GM19372 (cell line): ENCODE data around the gene MRPS27.
"Not testable (repeated sequence)": the region's sequence is repeated elsewhere in the genome, so short reads cannot be mapped to it uniquely, and the experiment has no call there.

Source experiments
- ATAC-seq: cut with Tn5 transposase; IDR thresholded peaks from one replicate; pipeline ENCODE4 v1.9.1; 2021; ENCODE audit warnings: mild to moderate bottlenecking, low read depth, moderate library complexity; ENCODE audit not compliant: unreplicated experiment

The MRPS27 gene

DNA sequence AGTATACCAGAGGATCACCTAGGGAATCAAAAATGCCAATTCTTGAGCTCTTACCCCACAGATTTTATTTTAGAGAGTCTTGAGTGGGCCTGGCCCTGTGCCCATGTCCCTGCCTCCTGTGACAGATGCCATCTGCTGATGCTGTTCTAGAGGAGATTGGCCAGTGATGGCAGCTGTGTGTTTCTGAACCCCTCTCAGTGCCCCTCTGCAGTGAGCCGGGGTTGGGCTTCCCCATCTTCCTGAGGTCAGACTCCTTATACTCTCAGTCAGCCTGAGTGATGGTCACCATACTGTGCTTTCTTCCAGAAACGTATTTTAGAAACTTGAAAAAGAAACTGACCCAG lies 6.2 kb upstream of the MRPS27 start:
- ATAC-seq: no peak

DNA sequence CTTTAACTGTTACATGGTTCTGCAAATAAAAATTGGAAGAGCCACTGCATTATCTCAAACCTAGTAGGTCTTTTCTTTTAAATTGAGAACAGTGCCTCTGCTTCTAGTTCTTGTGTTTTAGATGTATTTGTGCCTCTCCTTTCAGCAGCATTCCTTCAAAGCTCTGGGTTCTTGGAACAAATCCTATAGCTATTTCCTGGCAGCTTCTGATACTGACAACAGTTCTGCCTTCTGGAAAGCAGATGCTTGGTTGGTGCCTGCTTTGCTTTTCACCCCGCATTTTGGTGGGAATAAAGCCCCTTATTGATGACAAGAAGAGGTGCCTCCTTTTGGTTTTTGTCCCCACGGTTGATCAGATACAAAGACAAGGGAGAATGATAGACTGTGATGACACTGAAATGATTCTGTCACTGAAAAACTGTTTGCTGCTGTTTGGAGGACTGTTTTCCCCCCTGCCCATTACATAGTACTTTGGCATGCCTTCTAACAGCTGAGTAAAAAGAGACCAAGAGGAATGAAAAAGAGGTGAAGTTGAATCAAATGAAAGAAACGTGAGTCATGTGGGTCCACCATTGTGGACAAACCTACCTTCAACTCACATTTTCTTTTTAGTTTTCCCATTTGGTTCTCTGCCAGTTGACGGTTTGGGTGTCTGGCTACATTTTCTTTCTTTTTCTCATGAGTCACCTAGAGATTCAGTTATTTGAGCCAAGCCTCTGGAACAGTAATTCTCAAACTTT lies 5.7 kb upstream of the MRPS27 start:
- no peak for ATAC-seq

DNA sequence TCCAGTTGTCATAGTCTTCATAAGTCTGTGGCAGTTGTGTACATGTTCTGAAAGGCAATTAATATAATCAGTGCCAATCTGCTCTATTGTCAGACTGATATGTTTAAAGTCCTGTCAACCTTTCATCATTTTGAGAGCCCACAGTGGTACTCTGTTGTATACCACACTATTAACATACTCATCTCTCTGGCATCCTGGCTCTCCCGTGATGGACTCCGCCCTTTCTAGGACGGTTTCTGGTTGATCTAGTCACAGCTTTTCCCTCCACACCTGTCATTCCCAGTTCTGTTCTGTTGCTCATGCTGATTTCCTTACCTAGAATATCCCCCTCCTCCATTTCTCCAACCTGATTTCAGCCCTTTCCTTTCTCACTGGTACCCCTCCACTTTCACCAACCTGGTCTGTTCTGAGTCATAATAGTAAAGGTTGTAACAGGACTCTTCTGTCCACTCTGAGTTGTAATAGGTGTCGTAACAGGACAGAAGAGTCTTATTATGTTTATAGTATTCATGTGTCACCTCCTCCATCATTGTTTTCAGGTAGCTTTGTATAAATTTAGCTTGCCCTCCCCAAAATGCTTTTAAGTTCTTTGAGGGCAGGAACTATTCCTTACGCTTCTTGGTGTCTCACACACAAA lies 4.3 kb upstream of the MRPS27 start:
- ATAC-seq: no peak

DNA sequence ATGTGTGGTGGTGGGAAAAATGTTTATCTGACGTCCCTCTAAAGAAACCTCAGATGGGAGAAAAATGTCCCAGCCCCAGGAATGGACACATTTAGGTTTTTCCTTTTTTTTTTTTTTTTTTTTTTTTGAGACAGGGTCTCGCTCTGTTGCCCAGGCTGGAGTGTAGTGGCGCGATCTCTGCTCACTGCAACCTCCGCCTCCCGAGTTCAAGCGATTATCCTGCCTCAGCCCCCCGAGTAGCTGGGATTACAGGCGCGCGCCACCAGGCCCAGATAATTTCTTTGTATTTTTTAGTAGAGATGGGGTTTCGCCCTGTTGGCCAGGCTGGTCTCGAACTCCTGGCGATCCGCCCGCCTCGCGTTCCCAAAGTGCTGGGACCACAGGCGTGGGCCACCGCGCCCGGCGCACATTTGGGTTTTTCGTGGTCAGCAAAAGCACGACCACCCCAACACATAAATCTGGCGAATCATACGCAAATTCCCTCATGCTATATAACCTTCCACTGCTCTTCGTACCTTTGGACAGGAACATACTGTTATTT lies 535 bp downstream of the MRPS27 start:
- ATAC-seq: not testable (repeated sequence)

DNA sequence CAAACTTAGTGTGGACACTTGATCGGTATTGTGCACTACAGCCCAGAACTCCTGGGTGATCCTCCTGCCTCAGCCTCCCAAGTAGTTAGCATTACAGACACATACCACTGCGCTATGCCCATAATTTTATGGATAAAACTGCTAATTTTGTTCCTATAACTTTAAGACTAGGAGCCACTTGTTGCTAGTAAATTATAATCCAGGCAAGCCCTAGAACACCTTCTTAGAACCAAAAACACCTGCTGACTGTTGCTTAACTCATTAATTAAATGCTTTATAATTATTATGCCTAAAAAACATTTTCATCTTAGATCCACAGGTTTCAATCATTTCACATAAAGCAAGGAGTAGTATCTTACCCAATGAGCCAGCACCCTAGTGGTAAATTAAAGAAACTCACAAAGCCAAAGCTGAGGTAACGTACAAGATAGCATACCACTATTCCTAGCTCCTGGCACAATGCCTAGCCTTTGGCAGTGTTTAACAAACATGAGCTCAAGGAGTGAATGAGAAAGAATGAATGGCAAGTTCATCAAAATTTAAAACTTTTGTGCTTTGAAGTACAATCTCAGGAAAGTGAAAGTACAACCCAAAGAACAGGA lies 5.4 kb downstream of the MRPS27 start:
- no peak for ATAC-seq

DNA sequence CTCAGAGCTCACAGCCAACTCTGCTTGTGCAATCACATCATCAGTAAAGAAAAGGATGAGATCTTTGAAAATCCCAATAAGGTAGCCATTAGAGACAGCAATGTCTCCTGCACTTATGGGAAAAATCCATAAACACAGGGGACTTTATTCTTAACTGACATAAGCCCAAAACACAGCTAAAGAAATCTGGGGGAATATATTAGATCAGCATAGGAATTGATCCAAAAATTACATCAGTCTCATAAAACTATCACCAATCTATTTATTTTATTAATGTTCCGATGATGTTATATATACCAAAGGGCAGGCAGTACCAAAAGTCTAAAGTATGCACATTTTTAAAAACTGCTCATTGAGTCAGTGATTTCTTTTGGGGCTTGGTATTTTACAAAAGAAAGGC lies 6.9 kb downstream of the MRPS27 start:
- ATAC-seq: no peak

DNA sequence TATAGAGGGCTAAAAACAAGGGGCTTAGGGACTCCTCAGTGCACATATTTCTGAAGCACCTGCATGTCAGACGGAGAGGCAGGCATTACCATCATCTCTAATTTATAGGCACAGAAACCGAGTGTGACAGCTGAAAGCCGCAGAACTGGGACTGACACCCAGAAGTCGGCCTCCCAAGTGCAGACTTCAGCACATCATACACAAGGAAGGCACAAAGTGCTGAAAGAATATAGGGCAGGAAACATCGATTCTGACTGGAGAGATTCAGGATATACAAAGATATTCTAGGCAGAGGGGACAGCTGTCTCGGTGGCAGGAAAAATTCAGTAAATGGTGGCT lies 11.2 kb downstream of the MRPS27 start:
- ATAC-seq: no peak

DNA sequence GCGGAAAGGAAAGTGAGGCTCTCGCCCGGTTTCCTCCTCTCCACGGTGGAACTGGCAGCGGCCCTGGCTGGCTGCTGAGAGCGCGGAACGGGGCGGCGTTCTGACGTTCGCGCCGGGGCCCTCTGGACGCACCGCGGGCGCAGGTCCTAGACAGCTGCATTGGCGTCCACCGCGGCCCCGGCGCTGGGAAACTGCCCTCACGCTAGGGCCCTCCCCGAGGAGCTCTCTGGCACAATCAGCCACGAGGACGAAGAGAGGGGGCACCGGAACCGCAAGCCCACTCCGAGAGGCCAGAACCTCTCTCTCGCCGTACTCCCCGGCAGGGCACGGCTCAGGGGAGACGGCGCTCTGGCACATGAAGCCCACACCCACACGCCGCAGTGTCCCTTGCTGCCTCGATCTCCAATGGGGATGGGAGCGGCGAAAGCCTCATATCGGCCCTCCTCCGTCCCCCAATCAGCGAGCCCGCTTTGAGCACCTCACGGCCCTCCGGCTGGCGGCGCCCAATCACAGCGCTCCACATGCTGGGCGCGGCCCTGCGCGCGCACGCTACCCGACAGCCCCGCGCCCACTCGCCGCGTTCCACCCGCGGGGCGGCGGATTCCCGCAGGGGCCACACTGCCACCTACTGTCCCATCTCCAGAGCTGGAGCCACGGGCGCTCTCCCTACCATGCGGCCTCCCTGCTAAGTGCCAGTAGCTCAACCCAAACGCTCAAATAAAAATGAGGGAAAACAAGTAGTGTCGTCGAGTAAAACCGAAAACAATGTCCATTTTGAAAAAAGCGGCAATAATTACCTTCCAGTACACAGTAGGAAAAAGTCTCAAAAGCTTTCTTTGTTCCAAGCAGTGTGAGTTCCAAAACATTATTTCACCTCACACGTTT lies 11.8 kb downstream of the MRPS27 start:
- peak; percentile 94 for ATAC-seq

DNA sequence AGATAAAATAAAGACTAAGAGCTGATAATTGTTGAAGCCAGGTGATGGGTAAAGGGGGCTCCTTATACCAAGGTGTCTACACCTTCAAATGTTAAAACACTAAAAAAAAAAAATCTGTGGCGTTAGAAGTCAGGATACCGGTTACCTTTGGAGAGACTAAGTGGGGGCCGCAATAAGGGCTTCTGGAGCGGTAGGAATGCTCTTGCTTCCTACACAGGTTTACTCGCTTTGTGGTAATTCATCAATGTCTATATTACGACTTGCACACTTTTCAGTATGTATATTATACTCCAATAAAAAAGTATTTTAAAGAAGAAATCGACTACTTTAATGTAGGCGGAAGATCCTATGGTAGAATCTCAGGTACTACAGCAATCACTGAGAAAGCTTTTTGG lies 12.5 kb downstream of the MRPS27 start:
- no peak for ATAC-seq

DNA sequence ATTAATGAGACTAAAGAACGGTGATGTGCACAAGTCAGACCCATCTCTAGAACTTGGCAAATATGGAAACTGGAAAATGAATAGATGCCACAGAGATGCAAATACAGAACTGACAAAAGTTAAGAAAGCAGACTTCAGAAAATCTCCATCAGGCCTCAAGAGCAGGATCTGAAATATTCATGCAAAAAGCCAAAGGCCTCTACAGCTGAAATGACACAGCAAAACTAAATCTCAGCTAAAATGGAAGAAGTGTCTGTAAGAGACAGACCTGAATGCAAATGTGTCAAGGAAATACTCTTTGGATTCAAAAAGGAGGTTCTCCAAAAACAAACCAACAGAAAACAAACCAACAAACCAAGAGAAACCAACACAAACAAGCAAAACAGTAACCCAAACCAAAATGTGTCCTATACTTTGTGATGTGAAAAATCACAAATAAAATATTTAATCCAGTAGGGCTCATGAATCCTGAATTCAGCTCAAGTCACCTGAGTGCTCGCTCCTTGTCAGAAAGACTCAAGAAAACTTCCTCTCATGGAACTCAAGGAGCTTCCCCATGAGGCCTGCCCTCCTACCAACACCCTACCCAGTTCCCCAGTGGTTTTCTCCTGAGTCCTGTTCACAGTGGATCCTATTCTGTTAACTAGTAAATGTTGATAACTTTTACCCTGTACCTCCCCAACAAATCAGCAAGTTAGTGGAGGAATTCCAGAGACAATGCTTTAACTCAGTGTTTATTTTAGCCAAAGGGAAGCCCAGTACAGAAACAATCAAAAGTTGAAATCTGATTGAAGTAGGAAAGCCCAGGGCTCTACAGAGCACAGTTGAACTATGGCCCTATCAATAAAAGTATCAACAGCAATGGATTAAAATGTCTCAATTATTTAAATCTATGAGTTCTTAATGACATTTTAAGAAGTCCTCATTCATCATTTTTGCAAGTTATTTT lies 14.6 kb downstream of the MRPS27 start:
- ATAC-seq: no peak

DNA sequence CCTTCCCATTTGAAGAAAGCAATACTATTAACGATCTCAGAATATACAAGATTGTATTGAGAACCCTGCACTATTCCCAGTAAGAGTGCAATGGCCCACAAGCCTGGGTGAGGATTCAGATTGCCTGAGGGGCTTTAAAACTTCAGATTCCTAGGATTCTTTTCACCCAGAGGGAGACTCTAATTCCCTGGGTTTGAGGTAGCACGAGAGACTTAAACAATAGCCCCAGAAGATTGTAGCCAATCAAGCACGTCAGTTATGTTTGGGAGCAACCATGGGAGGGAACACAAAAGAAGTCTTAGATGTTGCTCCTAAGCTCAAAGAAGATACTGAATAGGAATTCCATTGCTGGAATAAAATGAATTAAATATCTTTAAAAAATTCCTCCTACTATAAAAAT lies 17.9 kb downstream of the MRPS27 start:
- ATAC-seq: no peak

DNA sequence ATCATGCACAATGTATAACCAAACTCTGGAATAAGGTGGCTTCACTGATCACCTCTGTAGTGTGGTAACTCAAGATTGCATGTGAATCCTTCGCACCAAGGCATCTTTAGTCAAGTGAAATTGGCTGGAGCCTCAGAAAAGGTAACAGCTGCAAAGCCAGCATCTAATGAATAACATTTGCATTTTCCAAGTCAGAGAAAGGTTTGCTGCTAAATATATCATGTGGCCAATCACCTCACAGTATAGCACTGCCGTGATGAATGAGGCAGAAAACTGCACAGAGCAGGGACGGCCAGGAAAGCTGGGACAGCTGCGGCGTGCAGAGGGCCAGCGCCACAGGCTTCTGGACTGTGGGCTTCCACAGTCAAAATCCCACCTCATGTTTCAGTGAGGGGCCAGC lies 18.5 kb downstream of the MRPS27 start:
- ATAC-seq: peak; percentile 57

DNA sequence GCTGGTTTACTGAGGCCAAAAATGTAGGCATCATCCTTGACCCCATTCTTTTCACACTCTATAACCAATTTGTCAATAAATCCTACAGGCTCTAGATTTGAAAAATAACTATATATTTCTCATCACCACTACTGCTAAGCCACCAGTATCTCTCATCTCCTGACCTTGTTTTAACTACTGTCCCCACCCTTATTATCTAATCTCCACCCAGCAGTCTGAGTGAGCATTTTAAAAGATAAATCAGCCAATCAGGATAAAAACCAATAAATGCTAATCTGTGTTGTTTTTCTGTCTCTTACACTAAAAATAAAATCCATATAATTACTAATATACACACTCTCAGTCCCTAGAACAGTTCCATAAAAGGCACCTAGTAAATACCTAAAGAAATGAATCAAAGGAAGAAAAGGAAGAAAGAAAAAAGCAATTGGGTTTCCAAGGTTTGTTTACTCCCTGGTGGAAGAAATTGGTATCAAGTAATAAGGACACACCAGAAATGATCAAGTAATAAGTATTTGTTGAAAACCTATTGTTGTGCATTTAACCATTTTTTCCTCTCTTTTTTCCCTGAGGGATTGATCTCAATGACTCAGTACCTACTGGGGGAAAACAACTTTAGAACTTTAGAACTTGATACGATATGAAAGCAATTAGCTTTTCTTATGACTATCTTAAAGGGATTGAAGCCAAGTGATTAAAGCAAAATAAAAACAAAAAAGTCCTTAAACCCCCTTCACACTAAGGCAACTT lies 19.3 kb downstream of the MRPS27 start:
- ATAC-seq: no peak

DNA sequence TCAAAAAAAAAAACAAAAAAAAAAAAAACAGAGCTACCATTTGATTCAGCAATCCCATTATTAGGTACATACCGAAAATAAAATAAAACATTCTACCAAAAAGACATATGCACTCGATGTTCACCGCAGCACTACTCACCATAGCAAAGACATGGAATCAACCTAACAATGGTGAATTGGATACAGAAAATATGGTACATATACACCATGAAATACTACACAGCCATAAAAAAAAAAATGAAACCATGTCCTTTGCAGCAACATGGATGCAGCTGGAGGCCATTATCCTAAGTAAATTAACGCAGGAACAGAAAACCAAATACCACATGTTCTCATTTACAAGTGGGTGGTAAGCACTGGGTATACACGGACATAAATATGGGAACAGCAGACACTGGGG lies 21.3 kb downstream of the MRPS27 start:
- no peak for ATAC-seq

DNA sequence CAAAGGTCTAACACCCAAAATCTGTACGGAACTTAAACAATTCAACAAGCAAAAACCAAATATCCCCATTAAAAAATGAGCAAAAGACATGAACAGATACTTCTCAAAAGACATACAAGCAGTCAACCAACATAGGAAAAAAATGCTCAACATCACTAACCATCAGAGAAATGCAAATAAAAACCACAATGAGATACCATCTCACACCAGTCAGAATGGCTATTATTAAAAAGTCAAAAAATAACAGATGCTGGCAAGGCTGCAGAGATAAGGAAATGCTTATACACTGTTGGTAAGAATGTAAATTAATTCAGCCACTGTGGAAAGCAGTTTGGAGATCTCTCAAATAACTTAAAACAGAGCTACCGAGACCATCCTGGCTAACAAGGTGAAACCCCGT lies 21.9 kb downstream of the MRPS27 start:
- ATAC-seq: not testable (repeated sequence)

DNA sequence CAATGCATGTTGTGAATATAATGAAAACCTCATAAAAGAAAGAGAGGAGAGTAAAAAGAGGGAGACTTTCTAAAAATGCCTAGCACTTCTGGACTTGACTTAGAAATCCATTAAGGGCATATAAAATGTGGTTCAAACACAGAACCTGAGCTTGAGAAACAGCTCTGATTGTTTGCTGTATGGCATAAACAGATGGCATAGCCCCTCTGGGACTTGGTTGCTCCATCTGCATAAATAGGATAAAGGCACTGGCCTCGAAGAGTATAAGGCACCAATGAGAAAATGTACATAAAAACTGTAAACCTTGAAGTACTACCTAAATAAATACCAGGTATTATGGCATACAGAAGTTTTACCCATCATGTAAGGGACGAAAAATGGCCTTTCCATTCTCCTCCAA lies 23.8 kb downstream of the MRPS27 start:
- ATAC-seq: no peak

DNA sequence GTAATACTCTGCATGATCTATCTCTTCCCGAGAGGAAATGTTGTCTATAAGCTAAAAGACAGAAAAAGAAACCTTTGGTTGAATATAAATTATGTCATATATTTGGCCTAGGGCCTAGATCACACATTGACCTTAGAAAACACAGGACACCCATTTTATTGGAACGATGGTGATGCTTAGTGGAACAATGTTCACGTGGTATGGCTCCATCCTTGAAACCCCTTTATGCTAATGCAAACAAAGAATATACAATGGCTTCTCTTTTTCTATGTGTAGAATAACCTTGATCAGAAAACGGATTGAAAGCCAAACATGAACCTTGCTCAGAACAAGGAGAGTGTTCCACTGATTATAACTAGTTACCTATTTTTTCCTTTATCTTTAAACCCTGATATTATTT lies 24.5 kb downstream of the MRPS27 start:
- no peak for ATAC-seq

DNA sequence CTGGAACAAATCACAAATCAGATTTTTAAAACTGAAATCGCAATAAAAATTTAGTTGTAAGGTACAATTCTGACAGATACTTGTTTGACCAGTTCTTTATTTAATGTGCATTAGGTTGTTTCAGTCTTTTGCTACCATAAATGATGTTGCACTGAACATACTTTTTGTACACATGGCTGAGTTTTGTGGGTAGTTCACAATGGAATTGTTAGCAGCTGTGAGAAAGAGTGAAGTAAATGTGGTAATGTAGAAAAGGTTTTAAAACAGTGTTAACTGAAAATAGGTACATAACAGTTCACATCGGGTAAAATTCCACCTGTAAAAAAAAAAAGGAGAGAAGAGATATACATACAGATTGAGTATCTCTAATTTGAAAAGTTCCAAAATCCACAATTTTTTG lies 25.6 kb downstream of the MRPS27 start:
- ATAC-seq: no peak

DNA sequence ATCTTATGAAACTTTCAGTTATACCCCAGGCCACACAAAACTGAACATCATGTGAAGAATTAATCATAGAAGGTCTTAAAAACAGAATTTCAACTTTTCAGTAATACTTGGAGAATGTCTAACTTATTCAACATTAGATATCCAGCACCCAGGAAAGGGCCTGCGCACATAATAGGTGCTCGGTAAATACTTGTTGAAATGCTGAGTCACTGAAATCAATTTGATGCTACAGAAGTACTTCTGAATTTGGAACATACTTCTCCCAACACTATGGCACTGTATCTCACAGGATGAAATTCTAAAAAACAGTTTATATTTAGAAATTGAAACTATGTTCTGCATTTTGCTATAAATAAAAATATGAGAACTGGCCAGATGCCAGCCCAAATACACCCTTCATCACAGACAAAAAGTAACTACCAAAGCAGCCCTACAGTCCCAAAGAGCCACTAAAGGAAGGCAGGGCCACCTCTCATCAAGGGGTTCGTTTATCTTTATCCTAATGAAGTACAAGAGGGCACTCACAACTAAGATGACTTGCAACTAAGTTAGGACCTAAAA lies 26.5 kb downstream of the MRPS27 start:
- no peak for ATAC-seq
